Caco-2 (cell line): ENCODE results near the gene MRPL39. TPM values are rescaled to one million over a fixed set of nuclear protein-coding genes. Genes with fewer than 3 reads are reported as not detected.

Source experiments
- BruUV-seq: library from RNA; stranded (reverse); fragments of 400-500 nt; replicated peaks from 2 replicates; lab custom pipeline; 2021; lab: Mats Ljungman, UMichigan
- CTCF ChIA-PET: fragments of 300-600 bp; sonication (Branson Sonifier 250); formaldehyde crosslinking; loops from one replicate; lab custom pipeline; 2022; ENCODE audit warnings: antibody characterized with exemption; lab: Charles Lee
- POLR2A ChIA-PET: fragments of 300-600 bp; sonication (Branson Sonifier 250); formaldehyde crosslinking; loops from one replicate; lab custom pipeline; 2022; ENCODE audit warnings: antibody characterized with exemption; lab: Charles Lee
- DNase-seq, 2 experiments: peaks; one replicate each; pipeline versions ENCODE4 v3.0.0 to v3.0.0-alpha.2; 2020 to 2022
- H3K27me3 ChIP-seq: replicated peaks from 2 replicates; pipeline ENCODE4 v1.6.0; 2011; ENCODE audit warnings: low read length; ENCODE audit not compliant: control insufficient read depth, insufficient read depth
- H3K36me3 ChIP-seq: 2 replicates; pipeline ENCODE4 v1.5.1; 2011; ENCODE audit warnings: low read length; ENCODE audit not compliant: control insufficient read depth, insufficient read depth
- H3K4me1 ChIP-seq: fragments of 250-450 bp; sonication (Bioruptor Pico); 2 replicates; pipeline ENCODE4 v1.5.1; 2020; ENCODE audit warnings: mild to moderate bottlenecking
- H3K4me3 ChIP-seq: 2 replicates; pipeline ENCODE4 v1.5.1; 2011; ENCODE audit warnings: low read depth, mild to moderate bottlenecking, control low read depth, low read length
- H3K9me3 ChIP-seq: fragments of 250-450 bp; sonication (Bioruptor Pico); 2 replicates; pipeline ENCODE4 v1.5.1; 2020; ENCODE audit warnings: mild to moderate bottlenecking, moderate library complexity
- H3K27ac Mint-ChIP-seq: one replicate; pipeline ENCODE4 v1.8.0; 2022; ENCODE audit warnings: mixed read lengths; ENCODE audit not compliant: unreplicated experiment
- H3K27me3 Mint-ChIP-seq: one replicate; pipeline ENCODE4 v1.8.0; 2022; ENCODE audit warnings: mixed read lengths; ENCODE audit not compliant: insufficient read depth, unreplicated experiment
- H3K36me3 Mint-ChIP-seq: one replicate; pipeline ENCODE4 v1.8.0; 2022; ENCODE audit warnings: mild to moderate bottlenecking, mixed read lengths; ENCODE audit not compliant: insufficient read depth, unreplicated experiment
- H3K4me1 Mint-ChIP-seq: one replicate; pipeline ENCODE4 v1.8.0; 2022; ENCODE audit warnings: low read depth, mixed read lengths; ENCODE audit not compliant: unreplicated experiment
- H3K4me3 Mint-ChIP-seq: one replicate; pipeline ENCODE4 v1.8.0; 2022; ENCODE audit warnings: mild to moderate bottlenecking, moderate library complexity, mixed read lengths; ENCODE audit not compliant: unreplicated experiment
- H3K9me3 Mint-ChIP-seq: one replicate; pipeline ENCODE4 v1.8.0; 2022; ENCODE audit warnings: mixed read lengths; ENCODE audit not compliant: unreplicated experiment
- intact Hi-C: fragments of 100-400 bp; cut with micrococcal nuclease; formaldehyde crosslinking; loops from one replicate; pipeline ENCODE4 v1.10.0; 2022; ENCODE audit not compliant: unreplicated experiment
- total RNA-seq: library from RNA; stranded (reverse); gene quantifications from 2 replicates; pipeline ENCODE4 v1.2.3, GENCODE V29; 2022
- TF ChIP-seq, protein P1 (sequence below), 2 experiments: fragments of 200-600 bp in 1 of 2; IDR thresholded peaks; 1 replicate in 1 of 2; 2 replicates in 1 of 2; pipeline versions ENCODE4 v1.5.1 to v1.8.0; 2011 to 2022; ENCODE audit warnings: antibody characterized with exemption in 1 of 2, control low read depth in 1 of 2, inconsistent platforms in 1 of 2, low read depth in 1 of 2, low read length in 1 of 2, mild to moderate bottlenecking in 1 of 2, moderate library complexity in 1 of 2; ENCODE audit not compliant: insufficient read depth in 1 of 2, severe bottlenecking in 1 of 2, unreplicated experiment in 1 of 2

Gene MRPL39
- total RNA-seq, 1 experiment from 2014 or later, result 37.3 TPM

GRCh38 chr21:25567472-25567871 lies 39.8 kb downstream of the MRPL39 start:
- no peaks in the 10 kb centered on the region for H3K27me3 ChIP-seq
- no peak for DNase-seq
- Mint-ChIP-seq H3K4me3 (no peak overlapping the region), H3K4me1 (no peaks in the 10 kb centered on the region), H3K27ac (no peak overlapping the region), H3K36me3 (no peaks in the 10 kb centered on the region), H3K9me3 (no peaks in the 10 kb centered on the region), H3K27me3 (no peaks in the 10 kb centered on the region)
- CTCF ChIA-PET, result no interaction called here
- TF ChIP-seq, protein P1, sequence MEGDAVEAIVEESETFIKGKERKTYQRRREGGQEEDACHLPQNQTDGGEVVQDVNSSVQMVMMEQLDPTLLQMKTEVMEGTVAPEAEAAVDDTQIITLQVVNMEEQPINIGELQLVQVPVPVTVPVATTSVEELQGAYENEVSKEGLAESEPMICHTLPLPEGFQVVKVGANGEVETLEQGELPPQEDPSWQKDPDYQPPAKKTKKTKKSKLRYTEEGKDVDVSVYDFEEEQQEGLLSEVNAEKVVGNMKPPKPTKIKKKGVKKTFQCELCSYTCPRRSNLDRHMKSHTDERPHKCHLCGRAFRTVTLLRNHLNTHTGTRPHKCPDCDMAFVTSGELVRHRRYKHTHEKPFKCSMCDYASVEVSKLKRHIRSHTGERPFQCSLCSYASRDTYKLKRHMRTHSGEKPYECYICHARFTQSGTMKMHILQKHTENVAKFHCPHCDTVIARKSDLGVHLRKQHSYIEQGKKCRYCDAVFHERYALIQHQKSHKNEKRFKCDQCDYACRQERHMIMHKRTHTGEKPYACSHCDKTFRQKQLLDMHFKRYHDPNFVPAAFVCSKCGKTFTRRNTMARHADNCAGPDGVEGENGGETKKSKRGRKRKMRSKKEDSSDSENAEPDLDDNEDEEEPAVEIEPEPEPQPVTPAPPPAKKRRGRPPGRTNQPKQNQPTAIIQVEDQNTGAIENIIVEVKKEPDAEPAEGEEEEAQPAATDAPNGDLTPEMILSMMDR (IDR thresholded peaks at IDR 0.05; ENCODE audit: insufficient read depth in 1 of 2, low read depth in 1 of 2, low read length in 1 of 2, severe bottlenecking in 1 of 2, unreplicated experiment in 1 of 2), result no peak
- no peaks in the 10 kb centered on the region for H3K9me3 ChIP-seq
- no peaks in the 10 kb centered on the region for H3K4me1 ChIP-seq
- H3K4me3 ChIP-seq, result no peak overlapping the region
- POLR2A ChIA-PET, result no interaction called here
- no TSS peak for BruUV-seq
- no peaks in the 10 kb centered on the region for H3K36me3 ChIP-seq
- intact Hi-C loops, result no loop called here

DNA sequence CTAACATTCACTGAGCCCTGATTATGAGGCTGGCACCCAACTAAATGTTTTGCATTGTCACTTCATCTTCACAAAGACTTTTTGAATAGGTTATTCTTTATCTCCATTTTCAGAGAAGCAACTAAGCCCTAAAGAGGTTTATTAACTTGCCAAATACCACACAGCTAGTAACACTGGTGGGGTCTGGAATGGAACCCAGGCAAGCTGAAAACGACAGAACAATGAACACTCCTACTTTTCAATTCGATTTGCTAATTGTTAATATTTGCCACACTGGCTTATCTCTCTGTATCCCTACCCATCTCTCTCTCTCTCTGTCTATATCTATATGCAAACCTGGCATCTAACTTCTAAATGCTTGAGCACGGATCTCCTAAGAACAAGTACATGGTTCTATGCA lies 40.6 kb downstream of the MRPL39 start:
- TF ChIP-seq, protein P1 (IDR thresholded peaks at IDR 0.05; ENCODE audit: insufficient read depth in 1 of 2, low read depth in 1 of 2, low read length in 1 of 2, severe bottlenecking in 1 of 2, unreplicated experiment in 1 of 2), result no peak
- Mint-ChIP-seq H3K36me3 (no peaks in the 10 kb centered on the region), H3K9me3 (no peaks in the 10 kb centered on the region), H3K4me3 (no peak overlapping the region), H3K27ac (no peak overlapping the region), H3K4me1 (no peaks in the 10 kb centered on the region), H3K27me3 (no peaks in the 10 kb centered on the region)
- Histone ChIP-seq H3K4me1 (no peaks in the 10 kb centered on the region), H3K36me3 (no peaks in the 10 kb centered on the region), H3K4me3 (no peak overlapping the region), H3K9me3 (no peaks in the 10 kb centered on the region), H3K27me3 (no peaks in the 10 kb centered on the region)
- CTCF ChIA-PET, result no interaction called here
- intact Hi-C loops, result no loop called here
- DNase-seq, result no peak
- BruUV-seq, result no TSS peak
- POLR2A ChIA-PET, result no interaction called here

DNA sequence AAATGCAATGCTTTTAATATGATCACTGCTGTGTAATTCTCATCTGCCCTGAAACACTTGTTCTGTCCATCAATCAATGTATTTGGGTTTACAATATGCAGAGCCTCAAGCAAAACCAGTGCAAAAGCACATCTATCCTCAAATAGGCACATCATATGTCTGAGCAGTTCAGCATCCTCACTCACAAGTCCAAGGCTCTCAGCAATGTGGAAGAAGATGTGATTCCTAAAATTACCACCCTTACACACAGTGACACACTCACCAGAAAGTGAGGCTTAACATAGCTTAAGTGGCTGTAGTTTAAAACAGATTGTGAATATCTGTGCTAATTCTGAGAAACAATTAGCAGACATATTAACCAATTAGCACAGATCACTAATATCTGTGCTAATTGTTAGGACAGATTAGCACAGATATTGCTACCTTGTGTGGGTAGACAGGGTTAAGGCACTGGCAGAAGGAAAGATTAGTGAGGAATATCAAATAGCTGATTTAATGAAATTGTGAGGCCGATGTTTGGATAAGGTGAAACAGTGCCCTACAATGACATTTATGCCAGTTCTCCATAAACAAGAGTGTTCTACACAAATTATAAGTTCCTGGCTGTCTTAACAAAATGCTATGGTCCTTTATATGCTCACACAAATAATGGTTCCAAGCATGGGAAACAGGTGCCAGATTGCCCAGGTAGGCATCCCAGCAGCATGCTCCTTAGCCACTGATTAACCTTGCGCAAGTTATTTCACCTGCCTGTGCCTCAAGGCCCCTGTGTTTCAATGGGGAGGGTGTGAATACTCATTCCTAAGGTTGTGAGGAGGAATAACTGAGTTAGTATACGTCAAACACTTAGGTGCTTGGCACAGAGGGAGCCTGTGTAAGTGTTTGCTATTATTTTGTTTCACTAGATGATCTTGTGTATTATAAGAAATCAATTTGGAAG lies 41.7 kb downstream of the MRPL39 start:
- POLR2A ChIA-PET, result no interaction called here
- no peaks in the 10 kb centered on the region for H3K27me3 Mint-ChIP-seq
- no peak for DNase-seq
- H3K4me1 ChIP-seq, result no peaks in the 10 kb centered on the region
- no peaks in the 10 kb centered on the region for H3K36me3 Mint-ChIP-seq
- no peaks in the 10 kb centered on the region for H3K9me3 Mint-ChIP-seq
- no peaks in the 10 kb centered on the region for H3K36me3 ChIP-seq
- no peaks in the 10 kb centered on the region for H3K9me3 ChIP-seq
- no peak overlapping the region for H3K4me3 Mint-ChIP-seq
- BruUV-seq, result no TSS peak
- no peak overlapping the region for H3K4me3 ChIP-seq
- no peak overlapping the region for H3K27ac Mint-ChIP-seq
- H3K4me1 Mint-ChIP-seq, result no peaks in the 10 kb centered on the region
- H3K27me3 ChIP-seq, result no peaks in the 10 kb centered on the region
- CTCF ChIA-PET, result no interaction called here
- intact Hi-C loops, result no loop called here
- TF ChIP-seq, protein P1 (IDR thresholded peaks at IDR 0.05; ENCODE audit: insufficient read depth in 1 of 2, low read depth in 1 of 2, low read length in 1 of 2, severe bottlenecking in 1 of 2, unreplicated experiment in 1 of 2), result no peak
